ENCODE results near the gene ADAT3.

ADAT3 gene

GRCh38 chr19:1943661-1944087 lies 38.5 kb downstream of the ADAT3 start:
- no peak for DNase-seq

DNA sequence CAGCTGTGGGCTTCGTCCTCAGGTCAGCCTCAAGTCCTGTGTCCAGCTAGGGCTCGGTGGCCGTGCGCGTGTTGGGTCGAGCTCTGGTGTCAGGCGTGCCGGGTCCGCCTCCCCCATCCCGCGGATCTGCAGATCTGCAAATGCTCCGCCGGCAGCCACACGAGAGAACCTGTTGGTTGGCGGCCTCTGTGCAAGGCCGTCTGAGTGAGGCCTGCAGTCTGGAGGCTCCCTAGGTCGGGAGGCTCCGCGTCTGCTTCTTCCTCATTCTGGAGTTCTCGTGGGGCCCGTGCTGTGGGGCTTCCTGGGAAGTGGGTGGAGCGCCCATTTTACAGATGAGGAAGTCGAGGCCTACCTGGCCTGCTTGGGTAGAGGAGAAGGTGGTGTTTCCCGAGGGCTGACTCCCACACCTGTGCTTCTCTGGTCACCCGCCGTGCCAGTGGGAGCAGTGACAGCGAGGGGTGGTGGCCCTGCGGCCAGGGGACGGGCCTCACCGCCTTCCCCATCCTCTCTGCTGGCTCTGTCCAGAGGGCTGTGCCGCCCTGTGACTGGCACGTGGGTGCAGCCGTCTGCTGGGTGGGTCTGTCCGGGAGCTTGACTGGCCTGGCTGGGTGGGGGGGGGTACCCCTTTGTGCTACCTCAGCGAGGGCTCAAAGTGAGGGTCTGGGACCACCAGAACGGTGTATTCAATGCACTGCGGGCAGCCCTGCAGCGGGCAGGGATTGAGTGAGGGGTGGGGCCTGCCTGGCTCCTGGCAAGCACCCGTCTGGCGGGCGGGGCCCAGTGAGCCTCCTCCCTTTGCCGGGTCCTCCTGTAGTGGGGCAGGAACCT lies 39.1 kb downstream of the ADAT3 start:
- no peak for DNase-seq

DNA sequence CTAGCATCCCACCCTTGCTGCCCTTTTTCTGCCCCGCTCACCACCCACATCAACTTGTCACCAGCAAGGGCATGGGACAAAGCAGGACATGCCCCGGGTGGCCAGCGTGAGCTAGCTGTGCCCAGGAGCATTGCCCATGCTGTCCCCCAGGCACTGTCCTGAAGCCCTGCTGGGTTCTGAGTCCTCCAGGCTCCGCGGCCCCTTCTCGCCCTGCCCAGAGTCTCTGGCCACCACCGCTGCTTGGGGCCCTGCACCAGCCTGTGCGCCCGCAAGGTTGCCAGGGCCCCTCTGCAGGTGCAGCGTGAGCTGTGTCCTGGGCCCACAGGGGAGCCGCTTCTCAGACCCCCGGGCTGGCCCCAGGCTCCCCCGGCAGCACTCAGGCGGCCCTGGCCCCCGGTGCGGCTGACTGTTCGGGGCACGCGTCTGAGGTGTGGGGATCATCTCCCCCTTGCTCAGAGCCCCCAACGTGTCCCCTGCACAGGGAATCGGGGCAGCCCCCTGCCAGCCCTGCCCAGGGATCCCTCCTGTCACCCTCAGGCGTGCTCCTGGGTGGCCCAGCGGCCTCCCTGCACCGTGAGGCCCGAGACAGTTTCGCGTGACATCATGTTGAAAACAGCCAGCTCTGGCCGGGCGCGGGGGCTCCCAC lies 39.8 kb downstream of the ADAT3 start:
- DNase-seq = no peak

GRCh38 chr19:1945899-1946298 lies 40.7 kb downstream of the ADAT3 start:
- DNase-seq = no peak

GRCh38 chr19:1947651-1948209 lies 42.5 kb downstream of the ADAT3 start:
- DNase-seq = no peak

DNA sequence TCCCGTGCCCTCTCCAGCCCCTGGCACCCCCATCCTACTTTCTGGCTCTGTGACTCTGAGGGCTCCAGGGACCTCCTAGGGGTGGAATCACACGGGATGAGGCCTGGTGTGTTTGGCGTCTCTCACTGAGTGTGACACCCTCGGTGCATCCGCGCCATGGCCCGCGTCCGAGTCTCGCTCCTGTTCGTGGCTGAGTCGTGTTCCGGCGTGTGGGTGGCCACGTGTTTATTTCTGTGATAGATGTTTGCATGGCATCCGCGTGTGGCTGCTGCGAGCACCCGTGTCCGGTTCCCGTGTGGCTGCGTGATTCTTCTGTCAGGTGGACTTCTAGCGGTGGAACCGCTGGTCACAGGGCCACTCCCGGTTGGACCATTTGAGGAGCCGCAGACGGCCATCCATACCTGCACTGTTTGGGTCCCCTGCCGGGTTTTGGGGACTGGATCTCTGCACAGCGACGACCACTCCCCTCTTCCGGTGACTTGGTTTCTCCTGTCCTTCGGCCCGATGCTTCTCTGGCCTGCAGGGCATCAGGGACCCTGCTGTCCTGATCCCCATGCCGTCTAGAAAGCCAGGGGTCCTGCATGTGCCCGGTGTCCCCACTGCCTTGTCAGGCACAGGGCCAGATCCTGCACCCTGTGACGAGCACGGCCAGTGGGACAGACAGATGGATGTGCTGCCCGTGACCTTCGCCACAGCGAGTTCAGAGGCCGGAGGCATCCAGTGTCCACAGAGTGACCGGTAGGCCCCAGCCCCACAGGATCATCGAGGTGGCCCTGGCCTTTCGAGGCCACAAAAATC lies 44.3 kb downstream of the ADAT3 start:
- DNase-seq = no peak

DNA sequence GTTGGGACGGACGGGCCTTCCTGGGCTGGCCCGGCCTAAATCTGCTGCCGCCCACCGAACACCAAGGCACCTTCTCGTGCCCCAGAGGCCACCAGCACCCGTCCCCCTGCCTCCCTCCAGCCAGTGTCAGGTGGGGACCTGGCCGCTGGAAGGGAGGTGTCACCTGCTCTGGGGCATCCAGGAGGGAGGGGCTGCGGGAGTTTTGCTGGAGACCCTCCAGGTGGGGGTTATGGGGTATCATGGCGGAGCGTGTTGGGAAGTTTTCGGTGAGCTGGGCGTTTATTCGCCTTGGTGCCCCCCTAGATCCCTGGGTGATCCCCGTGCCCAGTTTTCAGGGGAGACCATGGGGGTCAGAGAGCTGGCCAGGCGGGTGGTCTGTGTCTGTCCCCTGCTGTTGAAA lies 45.4 kb downstream of the ADAT3 start:
- no peak for DNase-seq

- no peak for DNase-seq
Measured at GRCh38 chr19:1952635-1953034, 47.4 kb downstream of the ADAT3 start.

GRCh38 chr19:1953037-1953436 lies 47.8 kb downstream of the ADAT3 start:
- DNase-seq = no peak

GRCh38 chr19:1953441-1954094 lies 48.4 kb downstream of the ADAT3 start:
- no peak for DNase-seq

- no peak for DNase-seq
Measured at GRCh38 chr19:1954532-1954933, 49.3 kb downstream of the ADAT3 start.

- DNase-seq = no peak
Measured at GRCh38 chr19:1955171-1956121, 50.2 kb downstream of the ADAT3 start.

DNA sequence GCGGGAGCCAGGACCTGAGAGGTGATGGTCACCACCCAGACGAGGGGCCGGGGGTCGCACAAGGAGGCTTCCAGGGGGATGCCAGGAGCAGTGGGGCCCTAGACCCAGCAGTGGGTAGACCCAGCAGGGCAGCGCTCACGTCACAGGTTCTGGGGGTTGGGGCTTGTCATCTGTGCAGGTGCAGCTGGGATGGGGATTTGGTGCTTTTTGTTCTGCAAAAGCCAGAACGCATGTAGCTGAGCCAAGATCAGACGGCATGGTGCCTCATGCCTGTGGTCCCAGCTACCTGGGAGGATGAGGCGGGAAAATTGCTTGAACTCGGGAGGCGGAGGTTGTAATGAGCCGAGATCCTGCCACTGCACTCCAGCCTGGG lies 50.9 kb downstream of the ADAT3 start:
- DNase-seq = no peak

DNA sequence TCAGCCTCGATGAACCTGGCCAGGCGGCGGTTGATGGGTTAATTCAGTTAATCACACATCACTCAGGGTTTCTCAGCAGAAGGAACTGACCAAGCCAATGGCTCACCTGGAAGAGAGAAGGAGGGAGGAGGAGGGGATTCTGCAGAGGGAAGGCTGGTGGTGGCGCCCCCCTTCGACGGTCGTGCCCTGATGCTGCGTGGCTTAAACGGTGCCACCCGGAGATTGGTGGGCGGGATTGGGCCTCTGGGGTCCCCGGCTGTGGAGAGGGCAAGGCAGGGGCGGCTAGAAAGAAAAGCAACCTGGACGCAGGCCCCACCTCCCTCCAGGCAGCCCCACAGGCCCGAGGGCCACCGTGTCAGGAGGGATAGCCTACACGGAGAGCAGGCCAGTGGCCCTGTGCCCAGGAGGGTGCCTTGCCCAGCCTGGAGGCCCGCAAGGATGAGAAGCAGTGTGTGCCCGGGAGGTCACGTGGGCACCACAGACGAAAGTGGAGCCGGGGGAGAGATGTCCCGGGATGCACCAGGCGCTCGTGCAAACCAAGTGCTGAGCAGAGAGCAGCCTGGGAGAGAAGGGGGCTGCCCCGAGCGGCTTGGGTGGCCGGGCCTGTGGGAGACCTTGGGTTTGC lies 51.8 kb downstream of the ADAT3 start:
- DNase-seq = no peak

DNA sequence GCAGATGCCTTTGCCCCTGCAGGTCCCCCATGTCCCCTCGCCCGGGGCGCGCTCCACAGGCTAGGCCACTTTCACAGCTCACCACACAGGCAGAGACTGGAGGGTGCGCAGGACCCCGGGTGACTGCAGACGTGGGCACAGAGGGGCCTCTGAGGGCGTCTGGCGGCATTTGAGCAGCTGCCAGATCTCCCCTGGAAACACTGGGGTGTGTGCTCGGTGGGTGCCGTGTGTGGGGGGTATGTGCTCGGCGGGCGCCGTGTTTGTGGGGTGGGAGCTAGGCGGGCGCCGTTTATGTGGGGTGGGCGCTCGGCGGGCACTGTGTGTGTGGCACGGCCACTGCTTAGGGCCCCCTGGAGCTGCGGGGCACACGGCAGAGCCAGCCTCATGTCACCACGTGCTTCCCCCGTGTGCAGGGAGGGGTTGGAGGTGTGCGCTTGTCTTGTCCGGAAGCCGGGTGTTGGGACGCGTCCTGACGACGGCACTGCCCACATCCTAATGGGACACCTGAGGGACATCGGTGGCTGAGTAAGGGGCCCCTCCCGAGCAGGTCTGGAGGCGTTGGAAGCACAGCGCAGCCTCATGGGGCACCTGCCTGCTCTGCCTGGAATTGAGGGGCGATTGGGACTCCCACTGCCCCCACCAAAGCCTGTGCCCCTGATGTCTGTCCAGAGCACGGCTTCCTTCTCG lies 52.5 kb downstream of the ADAT3 start:
- no peak for DNase-seq

DNA sequence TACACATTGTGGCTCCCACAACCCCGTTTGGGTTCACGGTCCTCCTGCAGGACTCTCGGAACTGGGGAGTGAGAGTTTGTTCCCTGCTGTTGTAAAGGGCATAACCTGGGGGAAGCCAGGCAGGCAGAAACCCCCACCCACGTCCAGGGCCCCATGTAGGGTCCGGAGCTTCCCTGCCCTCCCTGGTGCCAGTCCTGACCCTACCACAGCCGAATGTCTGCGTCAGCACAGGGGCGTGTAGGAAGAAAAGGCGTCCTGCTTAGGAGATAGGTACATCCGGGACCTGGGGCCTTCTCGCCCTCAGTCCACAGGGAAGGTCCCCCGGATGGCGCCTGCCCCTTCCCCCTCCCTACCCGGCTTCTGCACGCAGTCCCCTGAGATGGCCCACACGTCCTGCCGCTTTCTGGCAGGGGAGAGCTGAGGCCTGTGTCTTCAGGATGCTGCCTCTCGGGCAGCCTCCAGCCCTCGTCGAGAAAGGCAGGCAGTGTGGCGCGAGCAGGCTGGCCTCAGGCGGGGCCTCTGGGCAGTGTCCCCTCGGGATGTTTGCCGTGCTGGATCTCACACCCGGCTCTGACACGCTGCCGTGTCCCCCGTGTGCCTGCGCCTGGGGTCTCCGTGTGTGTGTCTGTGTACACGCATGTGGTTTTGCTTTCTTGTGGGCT lies 54.9 kb downstream of the ADAT3 start:
- DNase-seq = no peak

DNA sequence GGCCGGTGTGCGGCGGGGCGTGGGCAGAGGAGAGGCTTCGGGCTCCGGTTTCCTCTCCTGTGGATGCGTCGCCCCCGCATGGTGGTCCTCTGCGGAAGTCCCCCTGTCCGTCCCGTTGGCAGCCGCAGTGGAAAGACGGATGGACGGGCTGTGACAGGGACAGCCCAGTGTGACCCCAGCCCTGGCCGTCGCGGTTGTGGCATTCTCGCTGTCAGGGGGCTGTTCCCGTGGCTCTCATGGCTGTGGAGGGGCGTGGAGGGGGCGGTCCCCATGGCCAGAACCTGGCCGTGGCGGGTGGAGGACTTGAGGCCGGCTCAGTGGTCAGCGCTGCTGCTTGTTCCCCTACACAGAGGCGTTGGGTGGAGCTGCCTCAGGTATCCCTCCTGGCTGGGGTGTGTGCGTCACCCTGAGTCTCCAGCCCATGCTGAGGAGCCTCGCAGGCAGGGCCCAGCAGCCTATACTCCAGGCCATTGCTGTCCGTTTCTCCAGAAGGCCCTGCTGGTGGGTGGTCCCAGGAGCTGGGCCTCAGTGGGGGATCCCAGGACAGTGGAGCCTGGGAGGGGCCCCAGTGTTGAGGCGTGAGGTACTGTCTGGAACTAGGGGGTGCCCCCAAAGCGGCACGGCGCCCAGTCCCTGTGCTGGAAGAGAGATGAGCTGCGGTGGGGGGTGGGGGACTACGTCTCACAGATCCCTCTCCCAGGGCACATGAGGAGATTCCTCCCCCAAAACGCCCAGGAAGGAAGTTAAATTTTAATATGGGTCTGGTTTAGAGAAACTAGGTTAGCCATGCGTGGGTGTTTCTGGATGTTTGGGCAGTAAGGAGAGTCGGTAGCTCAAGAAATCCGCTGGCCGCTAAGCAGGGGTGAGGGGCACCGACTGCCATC lies 56.0 kb downstream of the ADAT3 start:
- no peak for DNase-seq

GRCh38 chr19:1962674-1963073 lies 57.5 kb downstream of the ADAT3 start:
- no peak for DNase-seq
